Right hindlimb (tissue), 1 donor: ENCODE data around the gene FJX1.
A peak's percentile ranks its signal among the peaks of the same experiment; 100 is the strongest.
"Not testable (repeated sequence)": the region's sequence is repeated elsewhere in the genome, so short reads cannot be mapped to it uniquely, and the experiment has no call there.

Experiments
- DNase-seq: peaks from one replicate; pipeline ENCODE4 v3.0.0-alpha.2; 2018

Gene FJX1

DNA sequence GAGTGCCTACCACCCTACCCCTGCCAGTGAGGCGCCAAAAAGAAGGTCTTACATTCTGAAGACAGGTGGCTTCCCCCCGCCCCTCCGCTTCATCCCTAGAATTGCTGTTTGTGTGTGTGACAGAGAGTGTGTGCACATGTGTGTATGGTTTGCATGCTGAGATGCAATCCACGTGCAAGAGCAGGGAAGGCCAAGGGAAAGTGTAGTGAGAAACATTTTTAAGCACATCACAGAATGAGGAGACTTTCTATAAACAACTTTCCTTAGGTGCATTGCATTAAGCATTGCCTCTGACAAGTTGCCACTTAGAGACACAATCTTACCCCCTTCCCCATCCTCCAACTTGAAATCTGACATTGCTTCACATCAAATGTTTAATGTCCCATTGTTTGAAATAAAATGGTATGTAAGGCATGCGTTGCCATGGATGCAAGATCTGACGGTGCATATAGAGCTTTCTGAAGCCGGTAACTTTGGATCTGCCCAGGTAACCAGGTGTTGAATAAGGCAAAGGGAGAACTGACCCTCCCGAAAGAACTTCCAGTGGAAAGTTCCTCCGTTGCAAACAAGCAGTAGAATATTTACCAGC lies 21.4 kb downstream of the FJX1 start:
- no peak for DNase-seq

GRCh38 chr11:35641171-35641897 lies 23.1 kb downstream of the FJX1 start:
- DNase-seq: no peak

DNA sequence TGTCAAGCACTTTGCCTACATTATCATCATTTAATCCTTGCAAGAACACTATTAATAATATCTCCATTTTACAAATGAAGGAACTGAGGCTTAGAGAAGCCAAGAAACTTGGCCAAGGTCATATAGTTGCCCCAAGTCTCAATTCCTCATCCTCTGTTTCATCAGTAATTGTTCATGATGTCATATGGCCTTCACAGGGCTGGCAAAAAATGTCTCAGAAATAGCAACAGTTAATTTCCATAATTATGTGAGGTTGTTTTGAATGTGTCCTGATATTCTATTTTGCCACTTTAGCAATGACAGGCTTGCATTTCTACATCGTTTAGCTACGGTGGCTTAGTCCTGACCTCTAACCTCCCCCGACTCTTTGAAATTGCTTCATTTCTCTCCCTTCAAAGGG lies 23.7 kb downstream of the FJX1 start:
- DNase-seq: no peak

DNA sequence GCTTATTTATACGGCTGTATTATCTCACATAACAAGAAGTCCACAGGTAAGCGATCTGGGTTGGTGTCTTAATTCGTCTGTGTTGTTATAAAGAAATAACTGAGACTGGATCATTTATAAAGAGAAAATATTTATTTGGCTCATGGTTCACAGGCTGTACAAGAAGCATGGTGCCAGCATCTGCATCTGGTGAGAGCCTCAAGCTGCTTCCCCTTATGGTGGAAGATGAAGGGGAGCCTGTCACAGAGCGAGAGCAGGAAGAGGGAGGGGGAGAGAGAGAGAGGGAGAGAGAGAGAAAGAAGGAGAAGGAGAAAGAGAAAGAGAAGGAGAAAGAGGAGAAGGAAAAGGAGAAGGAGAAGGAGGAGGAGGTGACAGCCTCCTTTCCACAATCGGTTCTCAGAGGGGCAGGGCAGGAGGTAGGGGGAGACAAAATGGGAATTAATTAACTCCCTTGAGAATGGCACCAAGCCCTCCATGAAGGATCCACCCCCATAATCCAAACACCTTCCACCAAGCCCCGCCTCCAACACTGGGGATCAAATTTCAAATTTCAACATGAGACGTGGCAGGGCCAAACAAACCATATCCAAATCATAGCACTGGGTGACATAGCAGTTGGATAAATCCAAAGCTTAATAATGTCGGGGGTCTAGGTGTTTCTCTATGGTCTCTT lies 29.3 kb downstream of the FJX1 start:
- DNase-seq: no peak

- no peak for DNase-seq
These were observed 31.7 kb downstream of the FJX1 start for GRCh38 chr11:35650006-35650405.

DNA sequence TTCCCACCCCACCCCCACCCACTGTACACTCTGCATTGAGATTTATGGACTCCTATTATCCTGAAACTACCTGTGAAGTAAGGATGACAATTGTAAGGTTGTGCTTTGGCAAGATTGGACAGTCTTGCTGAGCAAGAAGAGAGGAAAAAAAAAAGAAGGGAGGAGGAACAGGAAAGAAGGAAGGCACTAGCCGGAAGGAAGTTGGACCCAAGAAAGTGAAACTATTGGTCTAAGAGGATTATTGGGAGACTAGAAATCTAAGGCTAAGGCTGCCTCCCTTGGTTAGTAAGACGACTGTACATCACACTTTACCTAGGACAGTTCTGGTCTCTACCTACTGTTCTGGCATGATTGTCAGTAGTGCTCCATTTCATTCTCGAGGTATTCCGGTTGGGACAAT lies 32.2 kb downstream of the FJX1 start:
- DNase-seq: no peak

- DNase-seq: no peak
These were observed 33.0 kb downstream of the FJX1 start for GRCh38 chr11:35651263-35651662.

- not testable (repeated sequence) for DNase-seq
These were observed 34.5 kb downstream of the FJX1 start for GRCh38 chr11:35652786-35653185.

DNA sequence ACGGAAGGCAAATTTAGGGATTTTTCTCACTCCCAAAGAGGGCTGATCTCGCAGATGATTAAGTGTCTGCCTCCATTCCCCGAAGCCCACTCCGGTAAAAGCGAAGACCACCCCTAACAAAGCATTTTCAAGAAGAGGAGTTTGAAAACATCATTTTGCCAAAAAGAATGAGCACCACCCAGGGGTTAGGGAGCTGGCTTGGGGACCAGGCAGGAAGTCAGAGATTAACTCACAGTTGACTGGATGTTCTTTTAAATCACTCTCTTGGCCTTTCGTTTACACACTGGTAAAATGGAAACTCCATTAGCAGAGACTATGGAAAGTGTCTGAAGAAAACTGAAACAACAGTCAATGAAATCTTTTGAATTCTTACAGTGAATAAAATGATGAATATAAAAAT lies 36.5 kb downstream of the FJX1 start:
- no peak for DNase-seq

DNA sequence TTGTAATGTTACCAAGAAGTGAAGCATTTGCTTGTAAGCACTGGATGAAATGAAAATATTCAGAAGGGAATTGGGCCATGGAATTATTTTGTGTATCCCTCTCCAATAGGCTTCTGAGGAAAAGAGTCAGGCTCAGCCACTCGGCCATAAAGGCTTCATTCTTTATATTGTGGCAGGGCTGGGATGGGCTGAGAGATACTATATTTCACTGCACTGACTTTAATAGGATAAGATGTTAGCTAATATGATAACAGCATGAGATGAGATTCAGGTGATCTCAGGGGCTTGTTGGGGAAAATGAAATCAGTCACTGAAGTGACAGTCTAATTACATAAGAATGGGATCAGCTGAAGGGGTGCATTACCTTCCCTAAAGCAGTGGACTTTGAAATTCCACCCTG lies 37.0 kb downstream of the FJX1 start:
- no peak for DNase-seq

DNA sequence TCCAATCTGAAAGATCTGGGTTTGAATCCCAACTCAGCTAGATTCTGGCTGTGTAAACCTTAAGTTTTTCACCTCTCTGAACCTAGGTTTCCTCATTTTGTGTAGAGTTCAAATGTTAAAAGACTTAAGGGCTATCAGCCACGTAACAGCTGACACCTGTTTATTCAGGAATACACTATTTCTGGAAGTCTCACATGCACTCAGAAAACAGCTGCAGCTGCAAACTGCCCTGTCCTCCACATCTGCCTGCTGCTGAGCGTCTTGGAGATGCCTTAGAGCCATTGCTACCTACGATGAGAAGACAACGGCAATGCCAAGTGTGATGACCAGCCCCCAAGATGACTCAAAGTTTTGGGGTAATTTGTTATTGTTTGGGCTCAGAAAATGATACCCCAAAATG lies 37.6 kb downstream of the FJX1 start:
- no peak for DNase-seq

- DNase-seq: no peak
These were observed 40.0 kb downstream of the FJX1 start for GRCh38 chr11:35658020-35658948.

DNA sequence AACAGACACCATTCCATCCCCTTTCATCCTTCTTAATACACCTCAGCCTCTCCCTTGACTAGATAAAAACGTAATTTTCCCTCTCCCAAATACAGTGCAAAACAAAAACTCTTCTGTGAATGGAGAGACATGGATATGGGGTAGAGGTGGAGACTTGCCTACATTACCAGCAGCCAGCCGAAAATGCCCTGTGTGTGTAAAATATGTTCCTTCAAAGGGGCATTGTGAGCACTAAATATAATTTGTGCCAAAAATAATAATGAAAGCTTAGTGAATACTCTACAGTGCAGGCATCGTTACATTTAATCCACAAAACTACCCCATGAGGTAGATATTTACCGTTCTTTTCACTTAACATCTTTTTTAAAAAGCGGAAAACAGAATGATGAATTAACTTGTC lies 43.3 kb downstream of the FJX1 start:
- DNase-seq: no peak

DNA sequence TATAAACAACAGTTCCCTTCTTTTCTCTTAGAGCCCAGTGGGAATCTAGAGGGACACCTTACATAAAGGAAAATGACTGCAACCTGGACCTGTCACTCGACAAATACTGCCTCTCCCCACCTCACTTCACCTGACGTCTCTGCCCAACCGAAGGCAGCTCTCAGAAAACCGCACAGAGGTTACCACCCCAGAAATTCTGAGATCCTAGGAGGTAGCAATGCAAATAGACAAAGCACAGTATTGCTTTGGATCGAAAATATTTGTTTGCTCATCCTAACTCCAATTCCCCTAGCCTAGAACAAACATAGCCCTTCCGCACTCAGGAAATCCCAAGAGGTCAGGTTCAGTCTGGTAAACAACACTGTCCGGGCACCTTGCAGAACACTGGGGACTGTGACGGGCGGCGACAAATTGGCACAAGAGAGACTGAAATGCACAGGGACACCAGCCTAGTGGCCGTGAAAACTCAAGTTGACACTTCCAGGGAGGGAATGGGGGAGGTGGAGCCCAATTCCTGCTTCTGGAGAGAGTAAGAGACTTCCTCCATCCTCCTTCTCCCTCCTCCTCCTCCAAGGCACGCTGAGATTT lies 43.9 kb downstream of the FJX1 start:
- DNase-seq: no peak

DNA sequence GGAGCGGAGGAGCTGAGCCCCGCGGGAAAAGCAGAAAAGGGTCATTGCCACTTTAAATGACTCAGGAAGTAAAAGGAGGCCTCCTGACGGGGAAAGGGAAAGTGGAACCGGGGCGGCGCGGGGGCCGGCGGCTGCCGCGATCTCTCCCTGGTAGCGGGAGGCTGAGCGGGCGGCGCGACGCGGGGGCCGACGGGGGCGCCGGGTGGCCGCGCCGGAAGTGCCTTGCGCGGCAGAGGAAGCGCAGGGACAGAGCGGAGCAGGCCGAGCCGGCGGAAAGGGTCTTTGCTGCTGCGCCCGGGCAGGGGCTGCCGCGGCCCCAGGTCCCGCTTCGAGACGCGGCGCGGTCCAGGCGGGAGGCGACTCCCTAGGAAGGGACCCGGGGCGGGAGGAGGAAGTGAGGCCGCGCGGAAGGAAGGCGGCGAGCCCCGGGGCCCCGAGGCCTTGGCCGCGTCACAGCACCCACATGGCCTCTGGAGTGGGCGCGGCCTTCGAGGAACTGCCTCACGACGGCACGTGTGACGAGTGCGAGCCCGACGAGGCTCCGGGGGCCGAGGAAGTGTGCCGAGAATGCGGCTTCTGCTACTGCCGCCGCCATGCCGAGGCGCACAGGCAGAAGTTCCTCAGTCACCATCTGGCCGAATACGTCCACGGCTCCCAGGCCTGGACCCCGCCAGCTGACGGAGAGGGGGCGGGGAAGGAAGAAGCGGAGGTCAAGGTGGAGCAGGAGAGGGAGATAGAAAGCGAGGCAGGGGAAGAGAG lies 44.6 kb downstream of the FJX1 start, which contains the start of gene TRIM44:
TSS of gene TRIM44 (plus strand) at position 127 of the 759 bp plus-strand sequence. CDS start at position 464, 337 bp downstream.
- DNase-seq: peak; percentile 90

- no peak for DNase-seq
These were observed 45.1 kb downstream of the FJX1 start for GRCh38 chr11:35663408-35663702.

- DNase-seq: no peak
These were observed 46.7 kb downstream of the FJX1 start for GRCh38 chr11:35664977-35665441.

DNA sequence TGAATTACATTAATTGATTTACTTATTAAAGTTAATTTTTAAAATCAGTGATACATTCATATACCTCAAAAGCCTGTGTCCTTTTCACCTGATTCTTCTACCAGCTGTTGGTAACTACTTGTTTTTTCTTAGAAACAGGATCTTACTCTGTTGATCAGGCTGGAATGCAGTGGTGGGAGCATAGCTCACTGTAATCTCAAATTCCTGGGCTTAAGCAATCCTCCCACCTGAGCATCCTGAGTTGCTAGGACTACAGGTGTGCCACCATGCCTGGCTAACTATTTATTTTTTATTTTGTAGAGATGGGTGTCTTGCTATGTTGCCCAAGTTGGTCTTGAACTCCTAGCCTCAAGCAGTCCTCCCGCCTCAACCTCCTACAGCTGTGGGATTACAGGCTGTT lies 49.0 kb downstream of the FJX1 start:
- DNase-seq: no peak

GRCh38 chr11:35668350-35668749 lies 50.1 kb downstream of the FJX1 start:
- not testable (repeated sequence) for DNase-seq
